B cell (primary cell): ENCODE data around the gene CLASP2. TPM values are rescaled to one million over a fixed set of nuclear protein-coding genes. Genes with fewer than 3 reads are reported as not detected.

Experiments used
- ATAC-seq: fragments of 200-7000 bp; cut with Tn5 transposase; one replicate; pipeline ENCODE4 v1.10.0; 2021; ENCODE audit warnings: low read depth, mild to moderate bottlenecking, moderate number of reproducible peaks, moderate library complexity
- CTCF ChIA-PET: fragments of 350-600 bp; sonication (Branson Sonifier 250); formaldehyde crosslinking; loops from one replicate; lab custom pipeline; 2021; ENCODE audit warnings: antibody characterized with exemption, inconsistent platforms; lab: Charles Lee
- POLR2A ChIA-PET: fragments of 350-600 bp; sonication (Branson Sonifier 250); formaldehyde crosslinking; loops from one replicate; lab custom pipeline; 2021; ENCODE audit warnings: antibody characterized with exemption; lab: Charles Lee
- DNase-seq: peaks from one replicate; pipeline ENCODE4 v3.0.0; 2013
- H2AFZ ChIP-seq: 2 replicates; pipeline ENCODE4 v1.6.1; 2012; ENCODE audit warnings: mild to moderate bottlenecking, low read depth, low read length; ENCODE audit not compliant: insufficient read depth, poor library complexity, severe bottlenecking
- H3K27ac ChIP-seq, 2 donors: 1 replicate in 1 of 2; 2 replicates in 1 of 2; pipeline ENCODE4 v1.5.1; 2012 to 2013; ENCODE audit warnings: low read length in 2 of 2, mild to moderate bottlenecking in 2 of 2, moderate library complexity in 1 of 2
- H3K27me3 ChIP-seq, 4 experiments: fragments of 200-600 bp in 1 of 4; sonication (generic) in 1 of 4; replicated peaks in 1 of 4; 1 replicate in 2 of 4; 2 replicates in 2 of 4; pipeline versions ENCODE4 v1.6.1 to v1.7.0; 2013 to 2016; ENCODE audit warnings: low read length in 3 of 4, mild to moderate bottlenecking in 2 of 4, mixed read lengths in 1 of 4, moderate library complexity in 1 of 4; ENCODE audit not compliant: insufficient read depth in 4 of 4, control insufficient read depth in 3 of 4; ENCODE audit errors: control extremely low read depth in 1 of 4
- H3K36me3 ChIP-seq, 2 experiments: replicated peaks in 1 of 2; 1 replicate in 1 of 2; 2 replicates in 1 of 2; pipeline versions ENCODE4 v1.6.1 to v1.7.1; 2013; ENCODE audit warnings: low read length in 1 of 2; ENCODE audit not compliant: insufficient read depth in 2 of 2, control insufficient read depth in 1 of 2; ENCODE audit errors: control extremely low read depth in 1 of 2, extremely low read depth in 1 of 2
- H3K4me1 ChIP-seq, 2 donors: fragments of 200-600 bp in 1 of 2; sonication (generic) in 1 of 2; 1 replicate in 1 of 2; 2 replicates in 1 of 2; pipeline versions ENCODE4 v1.5.1 to v1.6.1; 2013 to 2017; ENCODE audit warnings: low read length in 2 of 2; ENCODE audit not compliant: control insufficient read depth in 2 of 2, insufficient read depth in 2 of 2
- H3K4me2 ChIP-seq: replicated peaks from 2 replicates; pipeline ENCODE3; 2012; ENCODE audit warnings: mild to moderate bottlenecking, low read depth, low read length; ENCODE audit not compliant: poor library complexity, severe bottlenecking
- H3K4me3 ChIP-seq, 5 experiments: fragments of 200-600 bp in 1 of 5; sonication (generic) in 1 of 5; 1 replicate in 3 of 5; 2 replicates in 2 of 5; pipeline versions ENCODE4 v1.5.1 to v1.7.0; 2011 to 2016; ENCODE audit warnings: low read length in 4 of 5, mild to moderate bottlenecking in 4 of 5, low read depth in 2 of 5, control low read depth in 1 of 5, moderate library complexity in 1 of 5; ENCODE audit not compliant: insufficient read depth in 1 of 5; ENCODE audit errors: control extremely low read depth in 1 of 5, extremely low read depth in 1 of 5
- H3K79me2 ChIP-seq: fragments of 200-600 bp; sonication (generic); one replicate; pipeline ENCODE4 v1.6.0; 2016; ENCODE audit warnings: low read length; ENCODE audit not compliant: control insufficient read depth, insufficient read depth
- H3K9ac ChIP-seq: fragments of 200-600 bp; sonication (generic); 2 replicates; pipeline ENCODE4 v1.6.1; 2017; ENCODE audit warnings: mild to moderate bottlenecking, low read length, moderate library complexity
- H3K9me3 ChIP-seq, 3 donors: one replicate each; pipeline versions ENCODE4 v1.6.1 to v1.7.1; 2013; ENCODE audit warnings: low read length in 2 of 3; ENCODE audit not compliant: control insufficient read depth in 2 of 3, insufficient read depth in 1 of 3; ENCODE audit errors: control extremely low read depth in 1 of 3
- H4K20me1 ChIP-seq: 2 replicates; pipeline ENCODE4 v1.6.0; 2012; ENCODE audit warnings: mild to moderate bottlenecking, low read length; ENCODE audit not compliant: insufficient read depth, control insufficient read depth, poor library complexity, severe bottlenecking
- H3K27ac Mint-ChIP-seq: one replicate; pipeline ENCODE4 v1.8.0; 2021; ENCODE audit warnings: mixed read lengths
- H3K27me3 Mint-ChIP-seq: one replicate; pipeline ENCODE4 v1.8.0; 2021; ENCODE audit warnings: mixed read lengths
- H3K4me1 Mint-ChIP-seq: one replicate; pipeline ENCODE4 v1.8.0; 2021; ENCODE audit warnings: mixed read lengths
- H3K4me3 Mint-ChIP-seq: one replicate; pipeline ENCODE4 v1.8.0; 2021; ENCODE audit warnings: mixed read lengths
- H3K9me3 Mint-ChIP-seq: one replicate; pipeline ENCODE4 v1.8.0; 2022; ENCODE audit warnings: mixed read lengths; ENCODE audit not compliant: insufficient read depth
- CTCF ChIP-seq: fragments of 200-600 bp; IDR thresholded peaks from one replicate; pipeline ENCODE4 v1.8.0; 2022; ENCODE audit warnings: antibody characterized with exemption, mild to moderate bottlenecking
- EZH2 ChIP-seq: IDR thresholded peaks from 2 replicates; pipeline ENCODE4 v1.6.1; 2012; ENCODE audit warnings: borderline replicate concordance, low read depth, mild to moderate bottlenecking, moderate library complexity, low read length; ENCODE audit not compliant: insufficient read depth, poor library complexity, severe bottlenecking
- whole genome bisulfite sequencing: methylation state at CpG from one replicate; pipeline ENCODE4 v1.1.5; 2013; ENCODE audit warnings: missing lambda C conversion rate; ENCODE audit not compliant: insufficient coverage; 5-methylcytosine and 5-hydroxymethylcytosine counted together
- intact Hi-C: fragments of 100-400 bp; cut with micrococcal nuclease; formaldehyde crosslinking; loops from one replicate; pipeline ENCODE4 v1.10.0; 2022
- polyA plus RNA-seq: library from polyadenylated mRNA; depleted of rRNA; stranded (reverse); fragments of >200 nt; gene quantifications from 2 replicates; pipeline ENCODE4 v1.2.3, GENCODE V29; 2012
- total RNA-seq, 2 donors: library from RNA; stranded (reverse); fragments of 120-200 nt in 1 of 2; gene quantifications; 1 replicate in 1 of 2; 2 replicates in 1 of 2; pipeline versions ENCODE4 v1.2.3 to v1.2.4, GENCODE V29; 2013 to 2022

CLASP2 gene
- total and polyA plus RNA-seq, 2 donors (not counting 1 experiment from before 2014, with no cell fraction given), result 10.7 to 109 TPM

GRCh38 chr3:33646406-33646805 lies 71.6 kb downstream of the CLASP2 start:
- Histone ChIP-seq H3K4me3 (no peak overlapping the region), H3K4me2 (no peak overlapping the region), H4K20me1 (peaks cover 16% of the 10 kb centered on the region), H3K79me2 (peaks cover 20% of the 10 kb centered on the region), H3K27ac (no peak overlapping the region), H3K9ac (no peak overlapping the region), H2AFZ (no peak overlapping the region), H3K4me1 (no peaks in the 10 kb centered on the region), H3K36me3 (peaks cover 6 to 10% of the 10 kb centered on the region in 2 experiments), H3K27me3 (no peaks in the 10 kb centered on the region), H3K9me3 (no peaks in the 10 kb centered on the region)
- TF ChIP-seq CTCF (no peak), EZH2 (no peak)
- no peak overlapping the region for H3K27ac Mint-ChIP-seq
- no peaks in the 10 kb centered on the region for H3K9me3 Mint-ChIP-seq
- no peak for DNase-seq
- H3K4me3 Mint-ChIP-seq, result no peak overlapping the region
- intact Hi-C loops, result loop anchor here (5.0 kb wide), 1 partner anchor 36 kb away; no protein-coding TSS in a partner anchor
- POLR2A ChIA-PET, result no interaction called here
- no peak for ATAC-seq
- H3K27me3 Mint-ChIP-seq, result no peaks in the 10 kb centered on the region
- CTCF ChIA-PET, result interaction anchor here (1.1 to 2.2 kb wide), 3 partner anchors 10 to 141 kb away, joined by 4 to 5 read pairs (median 5); no protein-coding TSS in a partner anchor
- H3K4me1 Mint-ChIP-seq, result peaks cover 16% of the 10 kb centered on the region
- no CpG with 5 or more reads among the region's 1 CpG for WGBS

- 92% methylated on average over 5 of the region's 5 CpGs for WGBS
- ATAC-seq, result no peak
- POLR2A ChIA-PET, result no interaction called here
These were observed 72.9 kb downstream of the CLASP2 start for GRCh38 chr3:33645060-33645647.

More at GRCh38 chr3:33645060-33645647, 72.9 kb downstream of the CLASP2 start:
- intact Hi-C loops, result loop anchor here (5.0 kb wide), 1 partner anchor 37 kb away; no protein-coding TSS in a partner anchor
- Mint-ChIP-seq H3K27me3 (no peaks in the 10 kb centered on the region), H3K27ac (no peak overlapping the region), H3K9me3 (no peaks in the 10 kb centered on the region), H3K4me1 (peaks cover 14% of the 10 kb centered on the region), H3K4me3 (no peak overlapping the region)
- Histone ChIP-seq H3K4me2 (no peak overlapping the region), H4K20me1 (peaks cover 10% of the 10 kb centered on the region), H3K9me3 (no peaks in the 10 kb centered on the region), H3K27ac (no peak overlapping the region), H3K36me3 (peaks cover 6 to 10% of the 10 kb centered on the region in 2 experiments), H3K4me1 (no peaks in the 10 kb centered on the region), H3K79me2 (peaks cover 12% of the 10 kb centered on the region), H2AFZ (no peak overlapping the region), H3K9ac (no peak overlapping the region), H3K27me3 (no peaks in the 10 kb centered on the region), H3K4me3 (no peak overlapping the region)
- no peak for DNase-seq
- TF ChIP-seq CTCF, result no peak
- TF ChIP-seq EZH2, result no peak
- CTCF ChIA-PET, result interaction anchor here (1.2 to 1.7 kb wide), 3 partner anchors 9 to 142 kb away, joined by 3 to 5 read pairs (median 3); no protein-coding TSS in a partner anchor
